ENCODE results near the gene SMIM44.

Gene SMIM44

GRCh38 chr19:3499738-3500428 is 16.6 kb upstream of the SMIM44 start:
- no peak for DNase-seq

- DNase-seq, result no peak
Measured at GRCh38 chr19:3497757-3498520, 14.7 kb upstream of the SMIM44 start.

GRCh38 chr19:3496392-3497273 is 13.4 kb upstream of the SMIM44 start:
- no peak for DNase-seq

- no peak for DNase-seq
Measured at GRCh38 chr19:3494559-3494958, 11.3 kb upstream of the SMIM44 start.

GRCh38 chr19:3494051-3494450 is 10.8 kb upstream of the SMIM44 start:
- no peak for DNase-seq

GRCh38 chr19:3493651-3494050 is 10.4 kb upstream of the SMIM44 start:
- no peak for DNase-seq

- no peak for DNase-seq
Measured at GRCh38 chr19:3492919-3493318, 9.7 kb upstream of the SMIM44 start.

- DNase-seq, result no peak
Measured at GRCh38 chr19:3492131-3492839, 9.0 kb upstream of the SMIM44 start.

GRCh38 chr19:3491396-3492119 is 8.3 kb upstream of the SMIM44 start:
- DNase-seq, result no peak

- peak; percentile 19 for DNase-seq
Measured at GRCh38 chr19:3482507-3483225, 575 bp downstream of the SMIM44 start.

- no peak for DNase-seq
Measured at GRCh38 chr19:3481241-3482090, 1.8 kb downstream of the SMIM44 start.

- no peak for DNase-seq
Measured at GRCh38 chr19:3480383-3481091, 2.7 kb downstream of the SMIM44 start, which contains the start of gene SMIM24. Gene SMIM24, minus strand, starts transcription at chr19:3480525. Its CDS starts 62 bp downstream, at chr19:3480463.

GRCh38 chr19:3479834-3480215 is 3.4 kb downstream of the SMIM44 start:
- no peak for DNase-seq

- no peak for DNase-seq
Measured at GRCh38 chr19:3479177-3479833, 3.9 kb downstream of the SMIM44 start.

- no peak for DNase-seq
Measured at GRCh38 chr19:3478409-3479176, 4.6 kb downstream of the SMIM44 start.

- DNase-seq, result no peak
Measured at GRCh38 chr19:3477951-3478350, 5.3 kb downstream of the SMIM44 start.

- DNase-seq, result no peak
Measured at GRCh38 chr19:3477506-3477905, 5.7 kb downstream of the SMIM44 start.

GRCh38 chr19:3476830-3477229 is 6.4 kb downstream of the SMIM44 start:
- no peak for DNase-seq

Measured in COR-L47 (cell line).